ENCODE data around the gene CFAP100.

CFAP100 gene

DNA sequence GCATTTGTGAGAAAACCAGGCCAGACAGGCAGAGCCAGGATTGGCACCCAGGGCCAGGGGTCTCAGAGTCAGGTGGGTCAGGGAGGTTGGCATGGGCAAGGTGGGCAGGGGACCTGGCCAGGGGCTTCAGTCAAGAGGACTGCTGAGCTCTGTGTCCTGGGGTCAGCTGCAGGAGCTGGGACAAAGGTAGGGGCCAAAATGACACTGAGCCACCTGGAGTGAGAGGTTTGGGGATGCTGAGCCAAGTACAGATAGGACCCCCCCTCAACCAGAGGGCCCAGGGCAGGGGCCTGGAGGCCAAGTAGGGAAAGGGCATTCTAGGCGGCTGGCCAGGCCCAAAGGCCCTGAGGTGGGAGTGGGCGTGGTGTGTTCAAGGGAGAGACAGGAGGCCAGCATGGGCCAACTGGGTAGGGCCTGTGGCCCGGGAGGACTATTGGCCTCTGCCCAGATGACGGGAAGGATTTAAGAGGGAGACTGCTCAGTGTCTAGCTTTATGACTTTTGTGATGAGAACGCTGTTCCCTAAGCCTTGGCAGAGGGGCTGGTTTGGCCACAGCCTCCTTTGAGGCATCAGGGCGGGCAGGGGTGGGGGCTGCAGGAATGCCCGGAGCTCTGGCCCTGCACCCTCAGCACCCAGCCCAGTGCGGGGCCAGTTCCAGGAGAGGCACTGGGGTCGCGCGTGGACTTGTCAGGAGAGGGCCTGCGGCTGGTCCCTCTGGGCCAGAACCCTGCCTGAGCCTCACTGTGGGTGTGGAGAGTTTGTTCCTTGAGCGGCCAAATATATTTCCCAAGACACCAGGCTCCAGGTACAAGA lies 3.1 kb downstream of the CFAP100 start:
- Histone ChIP-seq H3K9ac (ENCODE audit: low read length) (no peak overlapping the region), H3K9me2 (ENCODE audit: low read depth, low read length) (no peaks in the 10 kb centered on the region), H3K79me2 (ENCODE audit: insufficient read depth, low read length) (no peaks in the 10 kb centered on the region), H3K27me3 (ENCODE audit: insufficient read depth, low read length) (no peaks in the 10 kb centered on the region), H3K4me1 (ENCODE audit: insufficient read depth, low read length, severe bottlenecking) (no peaks in the 10 kb centered on the region), H3K27ac (ENCODE audit: low read depth, low read length, poor library complexity, severe bottlenecking) (no peak overlapping the region), H2AFZ (ENCODE audit: low read length) (no peak overlapping the region), H3K4me2 (ENCODE audit: low read length) (no peak overlapping the region), H3K9me3 (ENCODE audit: low read length) (no peaks in the 10 kb centered on the region), H3K36me3 (ENCODE audit: insufficient read depth, low read length) (no peaks in the 10 kb centered on the region), H3K4me3 (ENCODE audit: low read depth, low read length, poor library complexity, severe bottlenecking) (no peak overlapping the region), H4K20me1 (ENCODE audit: insufficient read depth, low read length) (no peaks in the 10 kb centered on the region), H3F3A (ENCODE audit: insufficient read depth, low read length) (no peaks in the 10 kb centered on the region)
- TF ChIP-seq EZH2 (IDR thresholded peaks at IDR 0.05; ENCODE audit: borderline replicate concordance, low read length): no peak

DNA sequence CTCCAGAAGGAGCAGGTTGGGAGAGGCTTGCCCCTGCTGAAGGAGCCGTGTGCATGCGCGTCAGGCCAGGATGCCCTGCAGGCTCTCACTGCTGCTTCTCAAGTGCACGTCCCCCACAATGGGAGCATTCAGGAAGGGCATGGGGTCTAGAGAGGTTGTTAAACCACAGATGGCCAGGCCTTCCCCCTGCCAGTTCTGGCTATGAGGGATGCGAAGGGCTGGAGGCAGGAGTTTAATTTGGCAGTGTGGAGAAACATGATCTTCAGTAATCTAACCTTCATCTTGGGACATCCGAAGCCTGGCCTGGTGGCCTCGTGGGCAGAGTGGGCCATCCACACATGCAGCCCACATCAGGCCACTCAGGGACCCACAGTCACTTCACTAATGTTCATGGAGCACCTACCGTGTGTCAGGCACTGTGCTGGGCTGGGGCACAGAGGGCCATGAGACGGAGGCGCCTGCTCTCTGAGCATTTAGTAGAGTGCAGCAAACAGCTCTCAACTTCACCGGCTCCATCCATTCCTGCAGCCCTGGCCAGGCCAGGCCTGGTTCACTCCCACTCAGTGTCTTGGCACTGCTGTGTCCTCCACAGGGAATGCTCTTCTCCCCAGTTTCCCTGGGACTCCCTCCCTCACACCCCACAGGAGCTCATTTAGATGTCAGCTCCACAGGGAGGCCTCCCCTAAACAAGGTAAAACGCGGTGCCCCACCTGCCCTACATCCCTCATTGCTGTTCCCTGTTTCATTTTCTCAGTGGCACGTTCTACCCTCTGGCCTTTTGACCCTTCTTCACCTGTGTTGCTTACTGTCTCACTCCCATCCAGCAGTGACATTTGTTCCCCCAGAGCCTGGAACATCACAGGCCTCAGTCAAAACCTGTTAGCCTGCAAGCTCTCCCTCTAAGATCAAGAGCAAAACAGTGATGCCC lies 4.0 kb downstream of the CFAP100 start:
- H3K9ac ChIP-seq (ENCODE audit: low read length): no peak overlapping the region
- no peaks in the 10 kb centered on the region for H4K20me1 ChIP-seq (ENCODE audit: insufficient read depth, low read length)
- no peaks in the 10 kb centered on the region for H3K9me3 ChIP-seq (ENCODE audit: low read length)
- TF ChIP-seq, protein P1, sequence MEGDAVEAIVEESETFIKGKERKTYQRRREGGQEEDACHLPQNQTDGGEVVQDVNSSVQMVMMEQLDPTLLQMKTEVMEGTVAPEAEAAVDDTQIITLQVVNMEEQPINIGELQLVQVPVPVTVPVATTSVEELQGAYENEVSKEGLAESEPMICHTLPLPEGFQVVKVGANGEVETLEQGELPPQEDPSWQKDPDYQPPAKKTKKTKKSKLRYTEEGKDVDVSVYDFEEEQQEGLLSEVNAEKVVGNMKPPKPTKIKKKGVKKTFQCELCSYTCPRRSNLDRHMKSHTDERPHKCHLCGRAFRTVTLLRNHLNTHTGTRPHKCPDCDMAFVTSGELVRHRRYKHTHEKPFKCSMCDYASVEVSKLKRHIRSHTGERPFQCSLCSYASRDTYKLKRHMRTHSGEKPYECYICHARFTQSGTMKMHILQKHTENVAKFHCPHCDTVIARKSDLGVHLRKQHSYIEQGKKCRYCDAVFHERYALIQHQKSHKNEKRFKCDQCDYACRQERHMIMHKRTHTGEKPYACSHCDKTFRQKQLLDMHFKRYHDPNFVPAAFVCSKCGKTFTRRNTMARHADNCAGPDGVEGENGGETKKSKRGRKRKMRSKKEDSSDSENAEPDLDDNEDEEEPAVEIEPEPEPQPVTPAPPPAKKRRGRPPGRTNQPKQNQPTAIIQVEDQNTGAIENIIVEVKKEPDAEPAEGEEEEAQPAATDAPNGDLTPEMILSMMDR (IDR thresholded peaks at IDR 0.05; ENCODE audit: low read length): no peak
- TF ChIP-seq EZH2 (IDR thresholded peaks at IDR 0.05; ENCODE audit: borderline replicate concordance, low read length): no peak
- H3K4me3 ChIP-seq (ENCODE audit: low read depth, low read length, poor library complexity, severe bottlenecking): no peak overlapping the region
- H3K4me1 ChIP-seq (ENCODE audit: insufficient read depth, low read length, severe bottlenecking): no peaks in the 10 kb centered on the region
- H3K9me2 ChIP-seq (ENCODE audit: low read depth, low read length): no peaks in the 10 kb centered on the region
- no peaks in the 10 kb centered on the region for H3K79me2 ChIP-seq (ENCODE audit: insufficient read depth, low read length)
- no peaks in the 10 kb centered on the region for H3K27me3 ChIP-seq (ENCODE audit: insufficient read depth, low read length)
- H3F3A ChIP-seq (ENCODE audit: insufficient read depth, low read length): no peaks in the 10 kb centered on the region
- no peak overlapping the region for H3K27ac ChIP-seq (ENCODE audit: low read depth, low read length, poor library complexity, severe bottlenecking)
- H3K4me2 ChIP-seq (ENCODE audit: low read length): no peak overlapping the region
- no peak overlapping the region for H2AFZ ChIP-seq (ENCODE audit: low read length)
- no peaks in the 10 kb centered on the region for H3K36me3 ChIP-seq (ENCODE audit: insufficient read depth, low read length)

DNA sequence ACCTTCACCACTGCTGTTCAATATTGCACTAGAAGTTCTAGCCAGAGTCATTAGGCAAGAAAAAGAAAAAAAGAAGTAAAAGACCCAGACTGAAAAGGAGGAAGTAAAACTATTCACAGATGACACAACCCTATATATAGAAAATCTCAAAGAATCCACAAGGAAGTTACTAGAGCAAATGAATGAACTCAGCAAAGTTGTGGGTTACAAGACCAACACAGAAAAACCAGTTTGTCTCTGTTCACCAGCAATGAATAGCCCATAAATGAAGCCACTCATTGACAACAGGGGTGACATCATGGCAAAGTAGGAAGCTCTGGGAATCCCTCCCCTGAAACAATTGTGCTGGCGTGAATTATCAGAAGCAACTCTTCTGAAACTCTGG lies 4.6 kb downstream of the CFAP100 start:
- Histone ChIP-seq H3K4me3 (ENCODE audit: low read depth, low read length, poor library complexity, severe bottlenecking) (no peak overlapping the region), H3F3A (ENCODE audit: insufficient read depth, low read length) (no peaks in the 10 kb centered on the region), H3K9me2 (ENCODE audit: low read depth, low read length) (no peaks in the 10 kb centered on the region), H3K36me3 (ENCODE audit: insufficient read depth, low read length) (no peaks in the 10 kb centered on the region), H3K79me2 (ENCODE audit: insufficient read depth, low read length) (no peaks in the 10 kb centered on the region), H3K4me2 (ENCODE audit: low read length) (no peak overlapping the region), H3K9ac (ENCODE audit: low read length) (no peak overlapping the region), H4K20me1 (ENCODE audit: insufficient read depth, low read length) (no peaks in the 10 kb centered on the region), H2AFZ (ENCODE audit: low read length) (no peak overlapping the region), H3K27ac (ENCODE audit: low read depth, low read length, poor library complexity, severe bottlenecking) (no peak overlapping the region), H3K27me3 (ENCODE audit: insufficient read depth, low read length) (no peaks in the 10 kb centered on the region), H3K9me3 (ENCODE audit: low read length) (no peaks in the 10 kb centered on the region), H3K4me1 (ENCODE audit: insufficient read depth, low read length, severe bottlenecking) (no peaks in the 10 kb centered on the region)
- no peak for TF ChIP-seq EZH2 (IDR thresholded peaks at IDR 0.05; ENCODE audit: borderline replicate concordance, low read length)
- TF ChIP-seq, protein P1 (IDR thresholded peaks at IDR 0.05; ENCODE audit: low read length): no peak

All from OCI-LY1 (cell line).